ENCODE measurements around the gene GSC2.
"Not testable (repeated sequence)": the region's sequence is repeated elsewhere in the genome, so short reads cannot be mapped to it uniquely, and the experiment has no call there.

The GSC2 gene

DNA sequence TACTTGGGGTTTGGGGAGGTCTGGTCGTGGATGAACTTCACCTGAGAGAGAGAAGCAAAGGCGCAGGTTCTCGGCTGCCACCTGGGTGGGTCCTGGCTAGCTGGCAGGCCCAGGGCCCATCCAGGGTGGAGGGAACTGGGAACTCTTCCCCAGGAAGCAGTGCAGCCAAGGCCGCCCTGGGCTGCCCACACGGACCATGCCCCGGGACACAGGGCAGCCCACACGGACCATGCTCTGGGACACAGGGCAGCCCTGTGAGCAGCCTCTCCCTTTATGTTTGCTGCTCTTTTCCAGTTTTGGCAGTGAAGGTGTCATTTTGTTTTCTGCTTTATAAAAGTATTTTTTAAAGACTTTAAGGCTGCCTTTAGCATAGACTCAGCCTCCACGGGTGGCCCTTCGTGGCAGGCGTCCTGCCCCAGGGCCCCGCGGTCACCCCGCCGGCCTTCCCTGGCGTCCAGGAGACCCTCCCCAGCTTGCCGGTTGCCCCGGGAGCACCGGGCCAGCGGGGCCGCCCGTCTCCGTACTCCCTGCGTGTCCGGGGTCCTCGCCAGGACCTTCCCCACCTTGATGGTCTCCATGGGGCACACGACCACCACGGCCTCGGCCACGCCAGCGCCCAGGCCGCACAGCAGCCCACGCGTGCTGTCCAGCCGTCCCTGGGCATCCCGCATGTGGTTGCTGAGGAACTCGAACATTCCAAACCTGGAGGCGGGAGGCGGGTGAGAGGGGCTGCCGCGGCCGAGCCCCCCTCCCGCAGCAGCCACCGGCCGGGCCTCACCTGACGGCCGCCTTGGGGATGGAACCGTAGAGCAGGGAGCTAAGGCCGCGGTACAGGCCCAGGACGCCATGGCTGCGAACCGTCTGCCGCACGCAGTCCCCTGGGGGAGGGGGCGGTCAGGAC is 27.3 kb upstream of the GSC2 start:
- DNase-seq: no peak

DNA sequence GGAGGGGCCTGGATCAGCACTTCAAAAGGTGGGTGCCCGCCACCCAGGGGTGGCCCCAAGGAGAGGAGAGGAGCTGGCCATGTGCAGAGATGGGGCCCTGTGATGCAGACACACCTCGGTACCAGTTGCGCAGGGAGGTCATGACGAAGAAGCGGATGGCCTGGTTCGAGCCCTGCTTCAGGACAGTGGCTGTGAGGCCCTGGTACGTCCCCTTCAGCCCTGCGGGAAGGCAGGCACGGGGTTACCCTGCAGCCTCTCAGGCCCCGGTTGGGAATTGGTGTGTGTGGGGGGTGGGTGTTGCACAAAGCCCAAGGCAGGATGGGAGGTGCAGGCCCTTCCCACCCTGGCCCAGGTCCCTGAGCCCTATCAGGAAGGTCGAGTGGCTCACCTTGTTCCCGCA is 26.6 kb upstream of the GSC2 start:
- DNase-seq: no peak

DNA sequence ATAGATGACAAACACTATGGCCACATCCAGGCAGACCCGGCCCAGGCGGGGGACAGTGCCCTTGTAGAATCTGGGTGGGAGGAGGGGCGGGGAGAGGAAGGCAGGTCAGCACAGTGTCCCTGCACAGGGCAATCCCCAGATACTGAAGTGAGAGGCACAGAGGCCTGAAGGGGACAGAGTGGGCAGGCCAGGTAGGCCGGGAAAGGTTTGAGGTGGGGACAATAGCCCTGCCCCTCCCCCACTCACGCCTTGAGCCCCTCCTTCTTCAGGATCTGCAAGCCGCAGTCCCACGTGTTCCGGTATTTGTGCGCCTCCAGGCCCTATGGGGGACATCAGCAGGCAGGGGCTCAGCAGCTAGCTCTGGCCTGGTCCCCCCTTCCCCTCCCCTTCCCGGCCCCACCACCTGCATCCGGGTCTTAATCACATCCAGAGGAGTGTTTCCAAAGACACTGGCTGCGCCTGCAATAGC is 26.1 kb upstream of the GSC2 start:
- no peak for DNase-seq

DNA sequence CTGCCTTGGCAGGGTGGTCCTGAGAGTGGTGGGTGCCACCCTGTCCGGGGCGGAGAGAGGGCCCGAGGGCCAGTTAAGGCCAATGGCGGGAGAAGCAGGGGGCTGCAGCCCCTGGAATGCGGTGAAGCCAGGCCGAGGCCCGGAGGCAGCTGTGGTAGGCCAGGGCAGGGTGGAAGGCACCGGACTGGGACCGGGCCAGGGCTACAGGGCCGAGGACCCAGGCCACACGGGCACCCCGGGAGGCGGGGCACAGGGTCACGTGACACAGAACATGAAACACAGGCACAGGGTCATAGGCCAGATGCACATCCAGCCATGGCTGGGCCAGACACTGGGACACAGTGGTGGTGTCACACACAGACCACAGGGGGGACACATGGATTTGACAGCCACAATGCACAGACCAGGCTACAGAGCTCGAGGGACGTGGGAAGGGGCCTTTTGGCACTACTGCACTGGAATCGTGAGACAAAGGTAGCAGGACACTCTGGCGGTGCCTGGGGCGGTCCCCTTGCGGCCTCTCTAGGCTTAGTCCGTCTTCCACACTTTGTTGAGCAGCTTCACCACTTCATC is 25.6 kb upstream of the GSC2 start:
- no peak for DNase-seq

DNA sequence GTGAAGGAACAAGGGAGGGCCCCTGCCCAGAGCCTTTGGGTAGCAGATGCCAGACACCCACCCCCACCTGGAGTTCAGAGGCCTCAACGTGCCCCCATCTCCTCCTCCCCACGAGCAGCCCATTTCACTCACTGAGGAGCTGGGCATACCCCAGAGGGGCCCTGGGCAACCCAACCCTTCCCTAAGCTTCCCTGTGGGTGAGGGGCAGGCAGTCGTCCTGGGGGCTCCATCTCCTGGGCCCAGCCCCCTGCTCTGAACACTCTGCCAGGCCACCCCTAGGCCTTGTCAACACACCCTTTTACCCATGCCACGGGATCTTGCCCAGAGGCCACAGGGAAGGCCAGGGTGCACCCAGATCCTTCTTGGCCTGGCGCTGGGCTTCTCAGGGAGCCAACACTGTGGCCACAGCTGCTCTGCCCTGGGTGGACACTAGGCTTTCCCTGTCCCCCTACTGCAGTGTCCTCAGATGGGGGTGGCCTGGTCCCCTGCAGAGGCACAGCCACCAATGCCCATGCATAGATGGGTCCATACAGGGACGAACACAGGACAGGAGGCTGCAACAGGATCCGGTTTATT is 25.0 kb upstream of the GSC2 start:
- DNase-seq: no peak

DNA sequence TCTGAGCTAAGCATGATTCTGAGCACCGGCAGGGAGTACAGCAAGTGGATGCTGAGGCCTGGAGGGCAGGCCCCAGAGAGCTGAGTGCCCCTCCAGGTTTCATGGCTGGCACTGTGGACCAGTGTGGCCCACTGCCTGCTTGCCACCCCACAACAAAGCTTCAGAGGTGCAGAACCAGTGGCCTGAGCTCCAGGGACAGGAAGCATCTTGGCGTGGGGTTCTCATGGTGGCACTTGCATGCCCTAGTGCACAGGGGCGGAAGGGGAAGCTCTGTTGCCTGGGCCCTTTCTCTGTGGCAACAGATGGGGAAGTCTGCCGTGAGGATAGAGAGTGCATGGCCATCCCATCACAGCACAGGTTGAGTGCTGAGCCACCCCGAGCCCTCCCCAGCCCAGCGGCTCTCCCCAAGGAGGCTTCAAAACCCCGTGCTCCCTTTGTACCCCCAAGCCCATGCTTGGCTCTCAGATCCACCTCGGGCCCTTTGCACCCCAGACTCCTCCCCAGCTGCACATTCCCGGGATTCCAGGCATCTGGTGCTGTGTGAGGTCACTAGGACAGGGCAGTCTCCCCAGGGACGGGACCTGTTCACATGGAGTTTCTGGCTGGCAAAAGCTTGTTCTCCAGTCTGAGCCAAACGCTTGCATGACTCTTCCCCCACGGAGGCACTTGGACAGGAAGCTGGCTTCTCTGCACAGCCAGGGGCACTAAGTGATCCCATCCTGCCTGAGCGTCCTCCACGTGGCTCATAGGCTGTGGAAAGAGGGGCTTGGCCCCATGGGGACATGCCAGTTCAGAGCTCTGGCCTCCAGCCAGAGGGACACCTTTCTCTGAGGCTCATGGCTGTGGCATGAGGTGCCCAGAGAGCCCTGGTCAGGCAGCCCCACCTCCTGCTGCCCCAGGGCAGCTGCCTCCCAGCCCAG is 24.3 kb upstream of the GSC2 start:
- DNase-seq: no peak

DNA sequence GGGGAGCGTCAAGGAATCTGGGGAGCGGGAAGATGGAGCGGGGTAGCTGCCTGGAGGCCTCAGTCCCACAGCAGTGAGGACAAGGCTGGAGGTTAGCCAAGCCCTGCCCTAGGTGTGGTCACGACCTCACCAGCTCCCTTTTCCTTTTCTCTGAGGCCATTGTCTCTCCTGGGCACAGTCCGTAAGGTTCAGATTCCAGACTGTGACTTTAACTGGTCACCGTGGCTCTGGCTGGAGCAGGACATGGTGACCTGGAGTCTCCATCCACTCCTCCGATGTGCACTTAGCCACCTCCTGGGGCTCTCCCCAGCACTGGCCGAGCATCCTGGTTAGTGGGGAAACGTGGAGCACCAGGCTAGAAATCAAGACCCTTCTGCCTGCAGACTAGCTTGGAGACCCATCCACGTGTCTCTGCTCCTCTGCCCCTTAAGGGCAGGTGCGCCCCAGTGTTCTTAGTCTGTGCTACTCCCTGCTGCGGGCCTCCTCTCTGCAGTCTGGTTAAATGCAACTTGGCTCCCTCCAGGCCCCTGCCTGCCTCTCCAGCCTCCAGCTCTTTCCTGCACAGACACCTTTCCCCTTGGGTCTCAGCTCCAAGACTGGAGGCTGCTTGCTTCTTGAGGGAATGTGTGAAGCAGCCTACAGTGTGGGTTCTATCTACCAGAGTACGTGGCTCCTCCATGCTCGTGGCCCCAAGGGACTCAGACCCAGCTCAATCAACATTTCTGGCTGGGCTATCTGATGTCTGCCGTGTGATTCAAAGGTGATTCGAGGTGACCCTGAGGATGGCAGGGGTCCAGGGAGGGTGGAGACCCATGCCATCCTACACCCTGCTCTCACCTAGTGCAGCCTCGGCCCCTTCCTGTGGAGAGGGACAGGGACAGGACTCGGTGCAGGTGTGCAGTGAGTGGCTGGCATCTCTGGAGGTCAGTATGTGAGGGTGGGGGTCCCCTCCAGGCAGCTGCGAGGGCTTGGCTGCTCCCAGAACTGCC is 23.2 kb upstream of the GSC2 start:
- DNase-seq: no peak

DNA sequence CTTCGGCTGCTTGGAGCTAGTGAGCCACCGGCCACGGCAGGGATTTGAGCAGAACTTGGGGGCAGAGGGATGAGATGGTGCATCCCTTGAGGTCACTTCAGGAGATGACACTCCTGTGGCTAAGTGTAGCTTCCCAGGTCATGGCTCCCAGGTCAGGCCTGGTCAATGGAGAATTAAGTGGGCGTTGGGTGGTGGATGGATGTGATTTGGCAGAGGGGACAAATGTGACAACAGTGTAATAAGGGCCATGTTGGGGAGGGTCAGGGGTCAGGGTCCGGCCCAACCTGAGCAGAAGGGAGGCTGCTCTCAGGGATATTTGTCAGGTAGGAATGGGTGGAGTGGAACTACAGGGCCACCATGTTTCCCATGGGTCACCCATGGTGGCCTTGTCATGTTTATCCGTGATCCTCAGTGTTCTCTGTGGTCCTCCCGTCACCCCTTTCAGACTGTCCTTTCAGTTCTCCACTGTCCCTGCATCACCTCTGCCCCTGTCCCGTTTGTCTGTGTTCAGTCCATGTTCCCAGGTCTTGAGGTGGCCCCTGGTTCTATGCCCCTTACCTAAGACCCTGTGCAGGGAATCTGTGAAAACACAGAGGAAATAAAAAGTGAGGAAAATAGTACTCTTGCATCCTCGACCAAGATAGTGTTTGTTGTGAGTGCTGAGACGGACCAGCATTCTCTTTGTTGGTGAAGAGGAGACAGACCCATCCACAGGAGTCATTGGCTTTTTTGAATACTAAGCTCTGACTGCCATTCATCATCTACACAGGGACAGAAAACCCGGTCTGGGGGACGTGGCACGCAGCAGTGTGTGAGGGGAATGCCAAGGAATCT is 22.3 kb upstream of the GSC2 start:
- DNase-seq: no peak

DNA sequence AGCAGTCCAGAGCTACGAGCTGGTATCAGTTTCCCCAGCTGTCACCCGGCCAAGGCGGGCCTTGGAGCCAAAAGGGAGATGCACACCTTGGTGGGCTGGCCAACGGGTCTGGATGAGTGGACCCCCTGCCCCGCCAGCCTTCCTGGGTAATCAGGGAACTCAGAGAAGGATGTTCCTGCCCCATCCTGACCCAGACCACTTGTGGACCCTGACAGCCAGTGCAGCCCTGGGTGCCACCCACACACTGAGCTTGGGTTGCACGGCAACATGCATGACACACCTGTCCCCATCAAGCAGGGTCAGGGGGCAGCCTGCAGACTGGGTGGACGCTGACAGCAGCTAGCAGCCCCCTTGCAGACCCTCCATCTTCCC is 19.8 kb upstream of the GSC2 start:
- DNase-seq: no peak

DNA sequence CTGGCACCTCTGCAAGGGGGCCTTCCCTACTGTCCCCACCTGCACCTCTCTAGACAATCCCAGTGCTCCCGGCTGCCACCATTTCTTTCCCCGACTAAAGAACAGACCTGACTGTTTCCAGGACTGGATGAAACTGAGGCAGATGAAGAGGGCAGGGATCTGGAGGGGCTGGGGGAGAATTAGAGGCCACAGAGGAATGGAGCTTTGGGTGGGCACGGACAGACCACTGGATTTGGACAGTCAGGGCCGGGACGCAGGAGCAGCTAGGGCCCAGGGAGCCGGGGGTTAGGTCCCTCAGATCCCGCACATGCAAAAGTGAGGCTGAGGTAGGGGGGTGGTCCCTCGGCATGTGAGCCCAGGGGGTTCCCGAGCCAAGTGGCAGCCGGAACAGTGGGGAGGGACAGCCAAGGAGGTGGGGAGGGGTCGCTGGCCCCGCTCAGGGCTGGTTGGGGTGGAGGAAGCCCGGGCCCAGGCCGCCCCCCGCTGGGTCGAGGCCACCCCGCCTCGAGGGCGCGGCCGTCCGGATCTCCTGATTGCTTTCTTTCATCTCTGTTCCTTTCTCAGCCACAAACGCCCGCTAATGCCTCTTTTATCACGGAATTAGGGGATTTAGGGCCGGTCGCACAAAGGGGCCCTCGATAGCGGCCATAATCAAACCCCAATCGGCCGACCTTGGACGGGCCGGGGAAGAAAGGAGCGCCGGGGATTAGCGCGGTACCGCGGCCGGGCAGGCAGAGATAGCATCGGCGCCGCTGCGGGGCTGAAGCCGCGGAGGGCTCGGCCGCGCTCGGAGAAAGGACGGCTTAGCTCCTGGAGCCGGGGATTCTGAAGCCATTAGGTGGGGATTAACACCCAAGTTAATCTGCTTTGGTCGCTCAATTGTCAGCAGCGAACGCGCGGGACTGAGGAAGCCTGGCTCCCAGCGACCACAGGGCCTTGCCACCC is 19.2 kb upstream of the GSC2 start:
- no peak for DNase-seq

DNA sequence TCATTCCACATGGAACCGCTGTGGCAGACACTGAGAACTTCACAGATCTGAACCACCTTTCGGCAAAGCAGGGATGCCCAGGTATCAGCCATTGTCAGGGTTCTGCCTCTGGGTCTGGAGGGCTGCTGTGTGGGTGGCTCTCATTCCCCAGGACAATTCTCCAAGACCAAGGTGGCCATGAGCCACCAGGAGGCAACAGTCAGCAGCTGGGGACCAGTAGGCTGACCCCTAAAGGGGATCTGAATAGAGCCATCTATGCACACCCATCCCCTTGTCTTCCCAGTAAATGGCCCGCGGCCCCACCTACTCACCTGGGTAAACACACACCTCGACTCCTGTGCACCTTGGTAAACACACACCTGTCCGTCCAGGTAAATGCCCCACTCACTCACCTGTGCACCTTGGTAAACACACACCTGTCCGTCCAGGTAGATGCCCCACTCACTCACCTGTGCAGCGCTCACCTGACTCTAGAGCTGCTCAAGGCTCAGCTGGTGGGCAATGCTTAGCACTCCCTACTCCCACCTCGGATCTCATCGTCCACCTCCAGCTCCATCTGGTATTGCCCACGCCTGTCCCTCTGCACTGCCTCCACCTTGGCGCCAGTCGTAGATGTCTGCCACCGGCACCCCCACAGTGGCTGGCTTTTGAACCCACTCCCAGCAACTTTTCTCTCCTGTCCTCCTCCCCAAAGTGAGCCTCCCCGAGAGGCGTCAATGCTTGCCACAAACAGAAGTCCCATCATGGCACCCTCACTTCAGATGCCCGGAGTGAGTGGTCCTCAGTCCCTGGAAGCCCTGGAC is 18.2 kb upstream of the GSC2 start:
- no peak for DNase-seq

DNA sequence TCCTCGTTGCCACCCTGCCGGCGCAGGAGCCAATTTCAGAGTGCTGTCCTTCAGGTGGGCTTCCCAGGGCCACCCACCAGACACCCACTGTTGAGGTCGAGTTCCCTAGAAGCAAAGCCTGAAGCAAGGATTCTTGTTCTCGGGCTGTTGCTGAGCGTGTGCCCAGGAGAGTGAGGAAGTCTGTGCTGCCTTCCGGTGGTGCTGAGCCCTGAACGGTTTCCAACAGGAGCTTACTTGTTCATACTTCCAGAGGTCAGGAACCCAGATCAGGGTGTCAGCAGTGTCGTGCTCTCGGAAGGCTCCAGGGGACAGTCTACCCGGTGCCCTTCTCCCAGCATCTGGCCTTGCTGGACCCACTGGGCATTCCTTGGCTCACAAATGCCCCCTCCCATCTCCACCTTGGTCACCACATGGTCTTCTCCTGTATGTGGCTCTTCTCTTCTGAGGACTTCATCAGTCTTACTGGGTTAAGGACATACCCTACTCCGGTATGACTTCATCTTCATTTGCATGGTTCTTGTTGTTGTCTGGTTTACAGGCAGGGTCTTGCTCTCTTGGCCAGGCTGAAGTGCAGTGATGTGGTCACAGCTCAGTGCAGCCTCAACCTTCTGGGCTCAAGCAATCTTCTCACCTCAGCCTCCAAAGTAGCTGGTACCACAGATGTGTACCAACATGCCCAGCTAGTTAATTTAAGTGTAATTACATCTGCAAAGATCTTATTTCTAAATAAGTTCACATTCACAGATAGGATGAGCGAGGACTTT is 17.2 kb upstream of the GSC2 start:
- DNase-seq: no peak

DNA sequence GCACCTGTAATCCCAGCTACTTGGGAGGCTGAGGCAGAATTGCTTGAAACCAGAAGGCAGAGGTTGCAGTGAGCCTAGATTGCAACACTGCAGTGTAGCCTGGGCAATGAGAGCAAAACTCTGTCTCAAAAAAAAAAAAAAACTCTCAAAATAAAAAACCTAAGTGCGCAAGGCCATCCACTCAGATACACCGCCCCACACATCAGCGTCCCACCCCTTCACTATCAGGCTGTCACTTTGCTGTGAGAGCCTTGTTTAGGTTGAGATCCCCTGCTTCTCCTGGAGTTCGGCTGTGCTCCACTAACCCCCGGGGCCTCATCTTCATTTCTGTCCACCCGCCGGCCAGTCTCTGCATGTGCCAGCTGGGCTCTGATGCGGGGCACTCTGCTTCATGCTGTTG is 16.3 kb upstream of the GSC2 start:
- DNase-seq: no peak

DNA sequence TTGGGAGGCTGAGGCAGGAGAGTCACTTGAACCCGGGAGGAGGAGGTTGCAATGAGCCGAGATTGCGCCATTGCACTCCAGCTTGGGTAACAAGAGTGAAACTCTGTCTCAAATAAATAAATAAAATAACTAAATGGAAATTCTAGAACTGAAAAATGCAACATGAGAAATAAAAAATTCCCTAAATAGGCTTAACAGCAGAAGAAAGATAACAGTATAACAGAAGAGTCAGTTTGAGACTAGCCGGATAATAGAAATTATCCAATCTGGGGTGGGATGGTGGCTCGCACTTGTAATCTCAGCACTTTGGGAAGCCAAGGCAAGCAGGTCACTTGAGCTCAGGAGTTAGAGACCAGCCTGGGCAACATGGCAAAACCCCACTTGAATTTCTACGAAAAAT is 14.3 kb upstream of the GSC2 start:
- no peak for DNase-seq

DNA sequence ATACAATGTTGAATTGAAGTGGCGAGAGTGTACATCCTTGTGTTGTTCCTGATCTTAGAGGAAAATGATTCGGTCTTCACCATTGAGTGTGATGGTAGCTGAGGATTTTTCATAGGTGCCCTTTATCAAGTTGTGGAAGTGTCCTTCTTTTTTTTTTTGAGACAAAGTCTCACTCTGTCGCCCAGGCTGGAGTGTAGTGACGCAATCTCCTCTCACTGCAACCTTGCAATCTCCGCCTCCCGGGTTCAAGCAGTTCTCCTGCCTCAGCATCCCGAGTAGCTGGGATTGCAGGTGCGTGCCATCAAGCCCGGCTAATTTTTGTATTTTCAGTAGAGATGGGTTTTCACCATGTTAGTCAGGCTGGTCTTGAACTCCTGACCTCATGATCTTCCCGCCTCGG is 8.6 kb upstream of the GSC2 start:
- DNase-seq: not testable (repeated sequence)

DNA sequence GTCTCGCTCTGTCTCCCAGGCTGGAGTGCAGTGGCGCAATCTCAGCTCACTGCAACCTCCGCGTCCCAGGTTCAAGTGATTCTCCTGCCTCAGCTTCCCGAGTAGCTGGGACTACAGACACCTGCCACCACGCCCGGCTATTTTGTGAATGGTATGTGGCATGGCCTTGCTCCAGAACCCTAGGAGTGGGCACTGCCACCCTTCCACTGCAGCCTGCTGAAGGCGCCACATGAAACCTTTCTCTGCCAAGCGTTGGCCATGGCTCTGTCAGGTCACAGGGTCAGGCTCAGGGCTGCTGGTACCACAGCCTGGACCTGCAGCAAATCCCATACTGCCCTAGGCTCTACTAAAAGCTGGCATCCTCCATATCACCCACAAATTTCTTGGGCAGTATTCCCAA is 6.0 kb upstream of the GSC2 start:
- not testable (repeated sequence) for DNase-seq

DNA sequence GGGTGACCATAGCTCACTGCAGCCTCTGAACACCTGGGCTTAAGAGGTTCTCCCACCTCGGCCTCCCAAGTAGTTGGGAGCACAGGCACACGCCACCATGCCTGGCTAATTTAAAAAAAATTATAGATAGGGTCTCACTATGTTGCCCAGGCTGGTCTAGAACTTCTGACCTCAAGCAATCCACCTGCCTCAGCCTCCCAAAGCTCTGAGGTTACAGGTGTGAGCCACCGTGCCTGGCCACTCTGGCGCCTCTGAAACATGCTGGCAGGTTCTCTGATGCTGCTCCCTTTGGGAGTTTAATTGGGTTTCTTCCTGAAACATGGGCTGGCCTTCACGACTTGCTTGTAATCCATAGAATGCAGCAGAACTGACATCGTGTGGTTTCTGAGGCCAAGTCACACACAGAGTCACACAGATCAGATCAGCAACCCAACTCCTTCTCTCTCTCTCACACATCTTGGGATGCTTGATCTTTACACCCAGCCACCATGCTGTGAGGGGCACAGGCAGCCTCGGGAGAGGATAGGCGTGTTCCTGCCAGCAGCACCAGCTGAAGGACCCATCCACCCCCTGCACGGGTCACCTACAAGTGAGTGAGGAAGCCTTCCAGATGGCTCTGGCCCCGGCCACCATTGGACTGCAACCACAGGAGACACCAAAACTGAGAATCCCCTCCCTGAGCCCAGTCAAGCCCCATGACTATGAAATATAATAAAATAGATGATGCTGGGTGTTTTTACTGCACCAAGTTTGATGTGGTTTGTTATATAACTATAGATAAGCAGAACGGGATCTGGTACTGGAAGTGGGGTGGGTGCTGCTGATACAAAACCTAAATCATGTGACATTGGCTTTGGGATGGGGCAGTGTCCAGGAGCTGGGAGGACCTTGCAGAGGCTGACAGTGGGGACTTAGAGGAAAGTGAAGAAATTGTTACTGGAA is 3.1 kb upstream of the GSC2 start:
- DNase-seq: no peak

Measured in bone marrow (tissue), 2 donors.